Heart left ventricle (tissue), 16 donors: ENCODE measurements around the gene ZFP92. TPM values are rescaled to one million over a fixed set of nuclear protein-coding genes. Genes with fewer than 3 reads are reported as not detected.

Experiments used
- ATAC-seq, 4 donors: fragments of 200-7000 bp; cut with Tn5 transposase; one replicate each; pipeline ENCODE4 v1.9.1; 2020 to 2022; ENCODE audit warnings: moderate library complexity in 4 of 4, mild to moderate bottlenecking in 3 of 4, moderate number of reproducible peaks in 1 of 4
- DNase-seq, 5 donors: peaks; one replicate each; pipeline ENCODE4 v3.0.0-alpha.2; 2020
- H3K27ac ChIP-seq, 12 donors: fragments of 200-600 bp; sonication (generic) in 4 of 12; one replicate each; pipeline versions ENCODE4 v1.5.0 to v1.8.0; 2016 to 2022; ENCODE audit warnings: mild to moderate bottlenecking in 2 of 12
- H3K27me3 ChIP-seq, 9 donors: fragments of 200-600 bp; sonication (generic) in 2 of 9; one replicate each; pipeline versions ENCODE4 v1.5.1 to v1.8.0; 2016 to 2022; ENCODE audit warnings: mild to moderate bottlenecking in 3 of 9
- H3K36me3 ChIP-seq, 9 donors: fragments of 200-600 bp; sonication (generic) in 2 of 9; one replicate each; pipeline versions ENCODE4 v1.5.0 to v1.8.0; 2018 to 2022; ENCODE audit warnings: mild to moderate bottlenecking in 2 of 9
- H3K4me1 ChIP-seq, 12 donors: fragments of 200-600 bp; sonication (generic) in 4 of 12; one replicate each; pipeline versions ENCODE4 v1.5.0 to v1.8.0; 2016 to 2022; ENCODE audit warnings: mild to moderate bottlenecking in 3 of 12
- H3K4me3 ChIP-seq, 12 donors: fragments of 200-600 bp; sonication (generic) in 4 of 12; one replicate each; pipeline versions ENCODE4 v1.5.0 to v1.8.0; 2017 to 2022; ENCODE audit warnings: mild to moderate bottlenecking in 9 of 12, moderate library complexity in 4 of 12
- H3K9me3 ChIP-seq, 12 donors: fragments of 200-600 bp; sonication (generic) in 4 of 12; one replicate each; pipeline versions ENCODE4 v1.5.0 to v1.8.0; 2016 to 2022; ENCODE audit warnings: mild to moderate bottlenecking in 1 of 12
- CTCF ChIP-seq, 12 donors: fragments of 200-600 bp; sonication (generic) in 4 of 12; IDR thresholded peaks; one replicate each; pipeline versions ENCODE4 v1.5.0 to v1.8.0; 2018 to 2022; ENCODE audit warnings: antibody characterized with exemption in 12 of 12, mild to moderate bottlenecking in 5 of 12
- POLR2A ChIP-seq, 2 donors: fragments of 450-650 bp; IDR thresholded peaks; one replicate each; pipeline ENCODE4 v1.6.1; 2017; ENCODE audit warnings: antibody characterized with exemption in 2 of 2, mild to moderate bottlenecking in 2 of 2, moderate library complexity in 2 of 2
- WGBS, 4 donors: extraction: QIAGEN DNeasy Blood & Tissue Kit in 2 of 4; methylation state at CpG; one replicate each; pipeline versions ENCODE4 v1.1.5 to v1.1.7; 2013 to 2018; 5-methylcytosine and 5-hydroxymethylcytosine counted together
- intact Hi-C, 10 donors: fragments of 100-400 bp; cut with DNase I; formaldehyde crosslinking; loops; one replicate each; pipeline versions ENCODE4 v1.11.1 to v1.14.2; 2022
- polyA plus RNA-seq, 2 donors: library from polyadenylated mRNA; stranded (reverse); fragments of 200-250 nt; gene quantifications; one replicate each; pipeline ENCODE4 v1.2.3, GENCODE V29; 2013
- total RNA-seq, 9 donors: library from RNA; depleted of rRNA in 2 of 9; stranded (reverse); fragments of >200 nt in 2 of 9; fragmentation: NEBNext Ultra II Directional in 3 of 9; extraction: Animal tissue kit (Norgen Biotek cat#: 25700) in 3 of 9; gene quantifications; one replicate each; pipeline versions ENCODE4 v1.1.0 to v1.2.4, GENCODE V29; 2016 to 2023
- donor health status: ischemic (EF 13 %, LVEDD 7.1; RV severe dilation, severe dysfunction).
- donor health status: healthy with polysubstance abuse.
- donor health status: DM: no; HTN: yes; CAD: no.
- donor health status: DM: no; HTN: no; CAD: no.
- donor health status: ischemic (EF 25% LVEDD 6.9; RV normal size, moderate dysfunction).
- donor health status: ischemic (EF 25% LVEDD 5.7; RV mildly dilated, moderate dysfunction).
- donor health status: healthy.
- donor health status: DM: yes; HTN: yes; CAD: no.
- donor health status: ischemic (EF 35%, LVEDD 5.7; RV mildly dilated, moderate dysfunction).
- donor health status: nonischemic (EF 11% LVEDD 7.7; RV severe dilation, severe dysfunction).
- donor health status: DM: yes; HTN: yes; CAD: no.
- donor health status: PGD.
- donor health status: ischemic (EF 29% LVEDD 5.4; RV normal size, mild dysfunction).
- donor health status: nonischemic (EF 23%, LVEDD 6.1; RV moderate dilation, normal function).

Gene ZFP92
- total and polyA plus RNA-seq, 11 donors = 0.22 to 1.5 (median 0.55) TPM

- no peaks in the 10 kb centered on the region for H3K9me3 ChIP-seq
- DNase-seq (peak in 1 of 5 donors; percentile 12), ATAC-seq (no peak)
- H3K27ac ChIP-seq = no peak overlapping the region
- H3K4me1 ChIP-seq = peaks cover 0 to 14% (median 0%) of the 10 kb centered on the region in 12 donors
- no peak overlapping the region for H3K4me3 ChIP-seq
- 81 to 84% (median 82%) methylated on average over 9 to 10 of the region's 10 CpGs for WGBS, 4 donors
- intact Hi-C loops = no loop called here
- TF ChIP-seq CTCF (IDR thresholded peaks at IDR 0.05) = no peak
- no peak for TF ChIP-seq POLR2A (IDR thresholded peaks at IDR 0.05)
- no peaks in the 10 kb centered on the region for H3K36me3 ChIP-seq
- peaks cover 0 to 12% (median 0%) of the 10 kb centered on the region in 9 donors for H3K27me3 ChIP-seq
Observed at GRCh38 chrX:153408221-153408721, 3.0 kb upstream of the ZFP92 start.

GRCh38 chrX:153408871-153409351, 2.4 kb upstream of the ZFP92 start:
- TF ChIP-seq POLR2A (IDR thresholded peaks at IDR 0.05) = no peak
- no peak for TF ChIP-seq CTCF (IDR thresholded peaks at IDR 0.05)
- WGBS, 4 donors = 83 to 94% (median 89%) methylated on average over 6 to 12 of the region's 12 CpGs
- no peak for ATAC-seq
- Histone ChIP-seq H3K27ac (no peak overlapping the region), H3K9me3 (no peaks in the 10 kb centered on the region), H3K4me1 (peaks cover 0 to 14% (median 0%) of the 10 kb centered on the region in 12 donors), H3K36me3 (no peaks in the 10 kb centered on the region), H3K27me3 (peaks cover 0 to 18% (median 0%) of the 10 kb centered on the region in 9 donors), H3K4me3 (no peak overlapping the region)
- DNase-seq = peak in 1 of 5 donors; percentile 17
- intact Hi-C loops = no loop called here

- 80 to 89% (median 85%) methylated on average over 27 to 30 of the region's 30 CpGs for WGBS, 4 donors
- DNase-seq (peak in 1 of 5 donors; percentile 9), ATAC-seq (no peak)
- H3K9me3 ChIP-seq = no peaks in the 10 kb centered on the region
- H3K4me1 ChIP-seq = peaks cover 0 to 14% (median 0%) of the 10 kb centered on the region in 12 donors
- no peak overlapping the region for H3K27ac ChIP-seq
- intact Hi-C loops = loop anchor here in 2 of 10 donors (10.0 kb wide), 1 partner anchor 375 kb away; no protein-coding TSS in a partner anchor
- no peak for TF ChIP-seq POLR2A (IDR thresholded peaks at IDR 0.05)
- TF ChIP-seq CTCF (IDR thresholded peaks at IDR 0.05) = no peak
- peaks cover 0 to 18% (median 0%) of the 10 kb centered on the region in 9 donors for H3K27me3 ChIP-seq
- H3K4me3 ChIP-seq = no peak overlapping the region
- no peaks in the 10 kb centered on the region for H3K36me3 ChIP-seq
Observed at GRCh38 chrX:153409414-153410101, 1.7 kb upstream of the ZFP92 start.

- Histone ChIP-seq H3K36me3 (no peaks in the 10 kb centered on the region), H3K27ac (peak overlapping the region in 1 of 12 donors; percentile 9), H3K4me1 (peaks cover 0 to 14% (median 0%) of the 10 kb centered on the region in 12 donors), H3K4me3 (no peak overlapping the region), H3K9me3 (no peaks in the 10 kb centered on the region), H3K27me3 (peaks cover 0 to 18% (median 0%) of the 10 kb centered on the region in 9 donors)
- 65 to 88% (median 76%) methylated on average over 13 to 15 of the region's 15 CpGs for WGBS, 4 donors
- ATAC-seq = no peak
- DNase-seq = peak in 1 of 5 donors; percentile 14
- intact Hi-C loops = loop anchor here in 2 of 10 donors (10.0 kb wide), 1 partner anchor 376 kb away; no protein-coding TSS in a partner anchor
- TF ChIP-seq POLR2A (IDR thresholded peaks at IDR 0.05) = no peak
- TF ChIP-seq CTCF (IDR thresholded peaks at IDR 0.05) = no peak
Observed at GRCh38 chrX:153410373-153410772, 899 bp upstream of the ZFP92 start.
